GM23248 (cell line): ENCODE measurements around the gene BDH1.

Experiments used
- EZH2 ChIP-seq: fragments of 200-600 bp; sonication (generic); IDR thresholded peaks from 2 replicates; pipeline ENCODE4 v1.6.1; 2018; ENCODE audit warnings: antibody characterized with exemption, mild to moderate bottlenecking; ENCODE audit not compliant: insufficient read depth, poor library complexity, severe bottlenecking
- EZH2phosphoT487 ChIP-seq: fragments of 200-600 bp; sonication (generic); IDR thresholded peaks from 2 replicates; pipeline ENCODE4 v1.6.1; 2018; ENCODE audit warnings: antibody characterized with exemption, moderate library complexity, mild to moderate bottlenecking, low read depth; ENCODE audit not compliant: insufficient read depth

- TF ChIP-seq EZH2 (no peak), EZH2phosphoT487 (no peak)
Observed at GRCh38 chr3:197513953-197514785, 41.6 kb downstream of the BDH1 start.
